LNCaP clone FGC (cell line): Measurements from ENCODE around the gene MIEF1.

Experiments used
- DNase-seq: peaks from one replicate; pipeline ENCODE4 v3.0.0-alpha.2; 2011; ENCODE audit warnings: low read depth
- H3K4me3 ChIP-seq: 2 replicates; pipeline ENCODE4 v1.5.1; 2011; ENCODE audit warnings: mild to moderate bottlenecking, low read depth, low read length, control low read depth
- CTCF ChIP-seq: IDR thresholded peaks from 2 replicates; pipeline ENCODE4 v1.5.1; 2012; ENCODE audit warnings: mild to moderate bottlenecking; ENCODE audit not compliant: control insufficient read depth, insufficient read depth; ENCODE audit errors: extremely low read depth

The MIEF1 gene

GRCh38 chr22:39562839-39563489 is 60.9 kb downstream of the MIEF1 start:
- no peak overlapping the region for H3K4me3 ChIP-seq
- TF ChIP-seq CTCF: no peak
- DNase-seq: no peak

DNA sequence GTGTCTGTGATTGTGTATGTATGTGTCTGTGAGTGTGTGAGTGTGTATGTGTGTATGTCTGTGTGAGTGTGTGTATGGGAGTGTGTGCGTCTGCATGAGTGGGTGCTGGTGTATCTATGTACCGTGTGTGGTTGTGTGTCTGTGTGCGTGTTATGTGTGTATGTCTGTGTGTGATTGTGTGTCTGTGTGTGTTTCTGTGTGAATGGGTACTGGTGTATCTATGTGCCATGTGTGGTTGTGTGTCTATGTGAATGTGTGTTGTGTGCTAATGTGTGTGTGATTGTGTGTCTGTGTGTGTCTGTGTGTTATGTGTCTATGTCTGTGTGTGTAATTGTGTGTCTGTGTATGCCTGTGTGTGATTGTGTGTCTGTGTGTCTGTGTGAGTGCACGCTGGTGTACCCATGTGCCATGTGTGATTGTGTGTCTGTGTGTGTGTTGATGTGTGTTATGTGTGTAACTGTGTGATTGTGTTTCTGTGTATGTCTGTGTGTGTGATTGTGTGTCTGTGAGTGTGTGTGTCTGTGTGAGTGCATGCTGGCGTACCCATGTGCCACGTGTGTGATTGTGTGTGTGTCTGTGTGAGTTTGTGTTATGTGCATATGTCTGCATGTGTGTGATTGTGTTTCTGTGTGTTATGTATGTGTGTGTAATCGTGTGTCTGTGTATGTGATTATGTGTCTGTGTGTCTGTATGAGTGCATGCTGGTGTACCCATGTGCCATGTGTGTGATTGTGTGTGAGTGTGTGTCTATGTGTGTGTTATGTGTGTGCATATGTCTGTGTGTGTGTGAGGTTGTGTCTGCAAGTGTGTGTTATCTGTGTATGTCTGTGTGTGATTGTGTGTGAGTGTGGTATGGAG is 61.7 kb downstream of the MIEF1 start:
- no peak for TF ChIP-seq CTCF
- H3K4me3 ChIP-seq: no peak overlapping the region
- DNase-seq: no peak

DNA sequence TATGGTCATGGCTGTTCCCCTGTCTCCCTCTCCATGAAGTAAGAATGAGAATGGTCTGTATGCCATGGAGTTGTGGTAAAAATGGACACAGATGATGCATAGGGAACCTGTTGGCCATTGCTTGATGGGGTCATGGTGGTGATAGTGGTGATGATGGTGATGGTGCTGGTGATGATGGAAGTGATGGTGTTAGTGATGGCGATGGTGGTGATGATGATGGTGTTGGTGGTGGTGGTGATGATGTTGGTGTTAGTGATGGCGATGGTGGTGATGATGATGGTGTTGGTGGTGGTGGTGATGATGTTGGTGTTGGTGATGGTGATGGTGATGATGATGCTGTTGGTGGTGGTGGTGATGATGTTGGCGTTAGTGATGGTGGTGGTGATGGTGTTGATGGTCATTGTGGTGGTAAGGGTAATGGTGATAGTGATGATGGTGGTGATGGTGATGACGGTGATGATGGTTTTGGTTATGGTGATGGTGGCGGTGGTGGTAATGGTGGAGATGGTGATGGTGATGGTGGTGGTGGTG is 63.4 kb downstream of the MIEF1 start:
- no peak for DNase-seq
- no peak overlapping the region for H3K4me3 ChIP-seq
- TF ChIP-seq CTCF: no peak

DNA sequence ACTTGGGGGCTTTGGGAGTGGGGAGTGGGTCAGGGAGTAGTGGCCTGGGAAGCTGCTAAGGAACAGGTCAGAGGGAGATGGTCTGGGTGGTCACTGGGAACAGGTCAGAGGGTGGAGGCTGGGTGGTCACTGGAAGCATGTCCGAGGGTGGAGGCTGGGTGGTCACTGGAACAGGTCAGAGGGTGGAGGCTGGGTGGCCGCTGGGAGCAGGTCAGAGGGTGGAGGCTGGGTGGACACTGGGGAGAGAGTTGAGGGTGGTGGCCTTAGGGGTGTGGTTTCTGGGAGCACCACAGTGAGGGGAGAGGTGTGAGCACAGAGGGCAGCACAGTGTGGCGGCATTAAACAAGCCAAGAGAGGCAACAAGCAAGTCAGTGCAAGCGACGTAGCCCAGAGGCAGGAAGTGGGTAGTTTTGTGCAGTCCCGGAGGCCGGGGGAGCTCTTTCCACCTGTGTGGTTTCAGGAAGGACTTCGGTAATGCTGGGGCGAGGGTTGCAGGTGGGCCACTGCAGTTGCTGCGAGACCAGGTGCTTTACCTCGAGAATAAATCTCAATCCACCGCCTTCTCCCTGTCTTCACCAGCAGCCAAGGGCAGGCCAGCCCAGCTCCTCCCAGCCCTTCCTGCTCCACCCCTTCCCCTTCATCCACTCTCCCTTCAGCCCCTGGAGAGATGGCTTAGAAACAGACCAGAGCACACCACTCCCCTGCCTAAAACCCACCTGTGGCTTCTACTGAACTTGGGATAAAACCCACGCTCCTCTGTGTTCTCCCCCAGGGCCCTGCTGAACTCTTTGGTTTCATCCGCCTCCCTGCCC is 65.3 kb downstream of the MIEF1 start:
- H3K4me3 ChIP-seq: no peak overlapping the region
- no peak for DNase-seq
- no peak for TF ChIP-seq CTCF
